IMR-90 (cell line): ENCODE measurements around the gene COL13A1. TPM values are rescaled to one million over a fixed set of nuclear protein-coding genes. Genes with fewer than 3 reads are reported as not detected.

Experiments used
- ATAC-seq: fragments of 200-7000 bp; cut with Tn5 transposase; 2 replicates; pipeline ENCODE4 v1.9.1; 2020; ENCODE audit warnings: low read depth, mild to moderate bottlenecking, moderate library complexity
- BruUV-seq: library from RNA; stranded (reverse); fragments of 400-500 nt; replicated peaks from 2 replicates; lab custom pipeline; 2021; lab: Mats Ljungman, UMichigan
- CTCF ChIA-PET: fragments of 300-600 bp; formaldehyde crosslinking; extraction: SDS; loops from one replicate; lab custom pipeline; 2021; ENCODE audit warnings: antibody characterized with exemption; lab: Yijun Ruan, JAX
- POLR2A ChIA-PET: fragments of 300-600 bp; sonication (Branson Sonifier 250); formaldehyde crosslinking; loops from one replicate; lab custom pipeline; 2022; ENCODE audit warnings: antibody characterized with exemption; ENCODE audit not compliant: unreplicated experiment; lab: Charles Lee
- DNase-seq: peaks from one replicate; pipeline ENCODE4 v3.0.0; 2013
- H2AFZ ChIP-seq: replicated peaks from 2 replicates; pipeline ENCODE3; 2013; ENCODE audit warnings: low read length, mild to moderate bottlenecking; ENCODE audit not compliant: poor library complexity
- H2AK5ac ChIP-seq: 2 replicates; pipeline ENCODE4 v1.6.1; 2013; ENCODE audit warnings: low read depth, low read length, inconsistent platforms
- H2AK9ac ChIP-seq: replicated peaks from 2 replicates; pipeline ENCODE3; 2013; ENCODE audit warnings: mild to moderate bottlenecking, low read depth, low read length, moderate library complexity; ENCODE audit not compliant: poor library complexity
- H2BK120ac ChIP-seq: 2 replicates; pipeline ENCODE4 v1.6.1; 2013; ENCODE audit warnings: low read depth, low read length, inconsistent platforms
- H2BK15ac ChIP-seq: 3 replicates; pipeline ENCODE4 v1.6.1; 2013; ENCODE audit warnings: low read depth, low read length, inconsistent platforms
- H2BK20ac ChIP-seq: 2 replicates; pipeline ENCODE4 v1.6.1; 2013; ENCODE audit warnings: low read depth, mild to moderate bottlenecking, inconsistent platforms, low read length, moderate library complexity
- H2BK5ac ChIP-seq: 2 replicates; pipeline ENCODE4 v1.6.1; 2013; ENCODE audit warnings: mild to moderate bottlenecking, low read depth, low read length, inconsistent platforms; ENCODE audit not compliant: poor library complexity, severe bottlenecking
- H3K14ac ChIP-seq: replicated peaks from 2 replicates; pipeline ENCODE4 v1.6.1; 2013; ENCODE audit warnings: low read depth, low read length, inconsistent platforms
- H3K18ac ChIP-seq: 2 replicates; pipeline ENCODE4 v1.6.1; 2013; ENCODE audit warnings: low read depth, low read length, control low read depth
- H3K23ac ChIP-seq: 2 replicates; pipeline ENCODE4 v1.6.1; 2013; ENCODE audit warnings: low read depth, low read length, inconsistent platforms
- H3K27ac ChIP-seq: 2 replicates; pipeline ENCODE4 v1.5.1; 2013; ENCODE audit warnings: mild to moderate bottlenecking, control low read depth, low read length; ENCODE audit not compliant: insufficient read depth
- H3K27me3 ChIP-seq: 2 replicates; pipeline ENCODE4 v1.6.1; 2013; ENCODE audit warnings: low read length; ENCODE audit not compliant: control insufficient read depth, insufficient read depth
- H3K36me3 ChIP-seq: 2 replicates; pipeline ENCODE4 v1.6.1; 2013; ENCODE audit warnings: low read length, mixed read lengths; ENCODE audit not compliant: control insufficient read depth, insufficient read depth
- H3K4ac ChIP-seq: 2 replicates; pipeline ENCODE4 v1.6.1; 2013; ENCODE audit warnings: low read depth, low read length, inconsistent platforms
- H3K4me1 ChIP-seq: 2 replicates; pipeline ENCODE4 v1.6.1; 2013; ENCODE audit warnings: low read length, mixed read lengths; ENCODE audit not compliant: control insufficient read depth, insufficient read depth
- H3K4me2 ChIP-seq: 2 replicates; pipeline ENCODE4 v1.6.1; 2013; ENCODE audit warnings: low read depth, mild to moderate bottlenecking, control low read depth, low read length, moderate library complexity
- H3K4me3 ChIP-seq: 2 replicates; pipeline ENCODE4 v1.5.1; 2013; ENCODE audit warnings: low read depth, mild to moderate bottlenecking, control low read depth, low read length, moderate library complexity; ENCODE audit not compliant: insufficient read depth
- H3K56ac ChIP-seq: 2 replicates; pipeline ENCODE4 v1.6.1; 2013; ENCODE audit warnings: low read length, inconsistent platforms; ENCODE audit not compliant: insufficient read depth; ENCODE audit errors: extremely low read depth
- H3K79me1 ChIP-seq, 2 experiments: 2 replicates each; pipeline ENCODE4 v1.6.1; 2013; ENCODE audit warnings: low read length in 2 of 2, inconsistent platforms in 1 of 2, low read depth in 1 of 2
- H3K9ac ChIP-seq: 2 replicates; pipeline ENCODE4 v1.6.1; 2013; ENCODE audit warnings: low read depth, low read length, control low read depth
- H3K9me1 ChIP-seq: 2 replicates; pipeline ENCODE4 v1.6.1; 2013; ENCODE audit warnings: low read length, inconsistent platforms; ENCODE audit not compliant: insufficient read depth
- H3K9me3 ChIP-seq: 2 replicates; pipeline ENCODE4 v1.6.1; 2013; ENCODE audit warnings: low read length; ENCODE audit not compliant: control insufficient read depth, insufficient read depth
- H4K20me1 ChIP-seq: 2 replicates; pipeline ENCODE4 v1.6.1; 2013; ENCODE audit warnings: low read length, inconsistent platforms; ENCODE audit not compliant: insufficient read depth
- H4K5ac ChIP-seq: 2 replicates; pipeline ENCODE4 v1.6.1; 2013; ENCODE audit warnings: mild to moderate bottlenecking, low read depth, low read length, control low read depth
- H4K8ac ChIP-seq, 2 experiments: 2 replicates each; pipeline ENCODE4 v1.6.1; 2013; ENCODE audit warnings: low read depth in 2 of 2, low read length in 2 of 2, control low read depth in 1 of 2, inconsistent platforms in 1 of 2
- H4K91ac ChIP-seq: 2 replicates; pipeline ENCODE4 v1.6.1; 2013; ENCODE audit warnings: low read depth, low read length, inconsistent platforms; ENCODE audit not compliant: insufficient read depth
- BHLHE40 ChIP-seq: fragments of 150-350 bp; IDR thresholded peaks from 2 replicates; pipeline ENCODE4 v1.6.1; 2016; ENCODE audit warnings: mild to moderate bottlenecking, low read depth, low read length
- MAFK ChIP-seq: IDR thresholded peaks from 2 replicates; pipeline ENCODE4 v1.6.1; 2012; ENCODE audit warnings: low read depth, low read length, improper control_type of control experiment
- NFE2L2 ChIP-seq: fragments of 150-350 bp; IDR thresholded peaks from 2 replicates; pipeline ENCODE4 v1.6.1; 2016; ENCODE audit warnings: low read depth, mild to moderate bottlenecking, low read length
- RAD21 ChIP-seq: IDR thresholded peaks from 2 replicates; pipeline ENCODE4 v1.6.1; 2012; ENCODE audit warnings: low read length, improper control_type of control experiment
- RFX5 ChIP-seq: IDR thresholded peaks from 2 replicates; pipeline ENCODE4 v1.8.0; 2012; ENCODE audit warnings: low read depth, mild to moderate bottlenecking, low read length, moderate library complexity
- WGBS, 2 experiments: methylation state at CpG; one replicate each; pipeline versions ENCODE4 v1.1.5 to v1.1.7; 2013; ENCODE audit warnings: missing lambda C conversion rate in 2 of 2; ENCODE audit not compliant: insufficient read length in 1 of 2; ENCODE audit errors: extremely low coverage in 2 of 2; 5-methylcytosine and 5-hydroxymethylcytosine counted together
- dilution Hi-C: fragments of 300-500 bp; cut with HindIII; formaldehyde crosslinking; loops from one replicate; pipeline ENCODE4 v1.14.3; 2018; ENCODE audit warnings: low sequenced_read_pairs; ENCODE audit not compliant: unreplicated experiment
- in situ Hi-C: fragments of 300-500 bp; cut with MboI; formaldehyde crosslinking; loops from 3 replicates; pipeline ENCODE4 v1.14.3; 2019; ENCODE audit warnings: low sequenced_read_pairs, inconsistent platforms, mixed read lengths
- intact Hi-C: fragments of 100-400 bp; cut with micrococcal nuclease; formaldehyde crosslinking; loops from 2 replicates; pipeline ENCODE4 v1.10.0; 2022
- polyA plus RNA-seq, 3 experiments: library from polyadenylated mRNA; depleted of rRNA; stranded (reverse); fragments of >200 nt; gene quantifications; 2 replicates each; pipeline ENCODE4 v1.2.3, GENCODE V29; 2012; ENCODE audit warnings: low replicate concordance in 1 of 3
- total RNA-seq: library from RNA; depleted of rRNA; stranded (reverse); fragments of >200 nt; gene quantifications from 2 replicates; pipeline ENCODE4 v1.2.3, GENCODE V29; 2012
- TF ChIP-seq, protein P1 (sequence below): conservative IDR thresholded peaks from 2 replicates; pipeline ENCODE4 v1.5.1; 2012; ENCODE audit warnings: mild to moderate bottlenecking, low read depth, low read length, improper control_type of control experiment

The COL13A1 gene
- total and polyA plus RNA-seq, 2 of the 4 experiments (the other 2 are of a cell fraction) = 12.2 to 31.3 TPM

DNA sequence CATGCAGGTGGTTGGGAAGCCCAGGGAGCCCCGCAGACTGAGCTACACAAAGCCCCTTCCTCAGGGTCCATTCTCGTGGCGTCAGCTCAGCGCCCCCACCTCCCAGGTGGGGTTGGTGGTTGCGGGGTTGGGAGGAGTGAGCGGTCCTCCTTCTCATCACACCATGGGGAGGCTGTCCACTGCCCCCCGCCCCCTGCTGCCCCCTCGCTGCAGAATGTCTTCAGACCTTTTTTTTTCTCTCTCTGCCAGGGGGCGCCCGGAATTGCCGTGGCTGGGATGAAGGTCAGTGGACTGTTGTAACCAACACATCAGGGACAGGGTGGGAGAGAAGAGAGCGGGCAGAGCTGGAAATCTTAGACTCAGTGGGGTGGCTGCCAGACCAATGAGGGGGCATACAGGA is 116.3 kb downstream of the COL13A1 start:
- in situ Hi-C loops (loop anchor here (25.0 kb wide), 1 partner anchor 406 kb away; no protein-coding TSS in a partner anchor), intact Hi-C loops (loop anchor here (10.0 kb wide), 1 partner anchor 403 kb away; no protein-coding TSS in a partner anchor), dilution Hi-C loops (no loop called here)
- no peak overlapping the region for H2BK5ac ChIP-seq
- no peak overlapping the region for H3K14ac ChIP-seq
- H4K20me1 ChIP-seq = no peaks in the 10 kb centered on the region
- H3K36me3 ChIP-seq = peaks cover 2% of the 10 kb centered on the region
- H2AK5ac ChIP-seq = no peak overlapping the region
- H3K79me1 ChIP-seq = no peaks in the 10 kb centered on the region
- no peak overlapping the region for H2BK120ac ChIP-seq
- H2BK15ac ChIP-seq = no peak overlapping the region
- CTCF ChIA-PET = no interaction called here
- no CpG with 5 or more reads among the region's 12 CpGs for WGBS, 2 experiments
- H3K4me1 ChIP-seq = no peaks in the 10 kb centered on the region
- H3K4me3 ChIP-seq = no peak overlapping the region
- no peaks in the 10 kb centered on the region for H3K9me3 ChIP-seq
- no peak overlapping the region for H4K5ac ChIP-seq
- no peak overlapping the region for H3K23ac ChIP-seq
- no peak overlapping the region for H3K27ac ChIP-seq
- no peak overlapping the region for H3K9ac ChIP-seq
- no peak overlapping the region for H2AFZ ChIP-seq
- POLR2A ChIA-PET = no interaction called here
- no peak overlapping the region for H4K8ac ChIP-seq
- H3K56ac ChIP-seq = no peak overlapping the region
- TF ChIP-seq RFX5 (no peak), NFE2L2 (no peak), BHLHE40 (no peak), MAFK (no peak), RAD21 (no peak)
- TF ChIP-seq, protein P1, sequence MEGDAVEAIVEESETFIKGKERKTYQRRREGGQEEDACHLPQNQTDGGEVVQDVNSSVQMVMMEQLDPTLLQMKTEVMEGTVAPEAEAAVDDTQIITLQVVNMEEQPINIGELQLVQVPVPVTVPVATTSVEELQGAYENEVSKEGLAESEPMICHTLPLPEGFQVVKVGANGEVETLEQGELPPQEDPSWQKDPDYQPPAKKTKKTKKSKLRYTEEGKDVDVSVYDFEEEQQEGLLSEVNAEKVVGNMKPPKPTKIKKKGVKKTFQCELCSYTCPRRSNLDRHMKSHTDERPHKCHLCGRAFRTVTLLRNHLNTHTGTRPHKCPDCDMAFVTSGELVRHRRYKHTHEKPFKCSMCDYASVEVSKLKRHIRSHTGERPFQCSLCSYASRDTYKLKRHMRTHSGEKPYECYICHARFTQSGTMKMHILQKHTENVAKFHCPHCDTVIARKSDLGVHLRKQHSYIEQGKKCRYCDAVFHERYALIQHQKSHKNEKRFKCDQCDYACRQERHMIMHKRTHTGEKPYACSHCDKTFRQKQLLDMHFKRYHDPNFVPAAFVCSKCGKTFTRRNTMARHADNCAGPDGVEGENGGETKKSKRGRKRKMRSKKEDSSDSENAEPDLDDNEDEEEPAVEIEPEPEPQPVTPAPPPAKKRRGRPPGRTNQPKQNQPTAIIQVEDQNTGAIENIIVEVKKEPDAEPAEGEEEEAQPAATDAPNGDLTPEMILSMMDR = no peak
- no peak overlapping the region for H3K4me2 ChIP-seq
- no peak overlapping the region for H2BK20ac ChIP-seq
- H3K4ac ChIP-seq = no peak overlapping the region
- no peak overlapping the region for H2AK9ac ChIP-seq
- DNase-seq = no peak
- no peak overlapping the region for H3K18ac ChIP-seq
- H4K91ac ChIP-seq = no peak overlapping the region
- no peaks in the 10 kb centered on the region for H3K9me1 ChIP-seq
- ATAC-seq = no peak
- no peaks in the 10 kb centered on the region for H3K27me3 ChIP-seq
- no TSS peak for BruUV-seq
